GM10248 (cell line): ENCODE measurements around the gene PPME1.

Source experiments
- CTCF ChIA-PET: fragments of 300-600 bp; sonication (Branson Sonifier 250); formaldehyde crosslinking; extraction: SDS; loops from one replicate; lab custom pipeline; 2021; ENCODE audit warnings: antibody characterized with exemption; lab: Yijun Ruan, JAX
- POLR2A ChIA-PET: fragments of 350-650 bp; sonication (Branson Sonifier 250); formaldehyde crosslinking; extraction: SDS; loops from one replicate; lab custom pipeline; 2020; ENCODE audit warnings: antibody characterized with exemption; lab: Yijun Ruan, JAX
- DNase-seq: peaks from one replicate; pipeline ENCODE4 v3.0.0; 2012; ENCODE audit errors: extremely low spot score
- TF ChIP-seq, protein P1 (sequence below): IDR thresholded peaks from 2 replicates; pipeline ENCODE4 v1.5.1; 2012; ENCODE audit warnings: mild to moderate bottlenecking, low read depth; ENCODE audit errors: extremely low read depth, missing control alignments, control extremely low read depth

PPME1 gene

DNA sequence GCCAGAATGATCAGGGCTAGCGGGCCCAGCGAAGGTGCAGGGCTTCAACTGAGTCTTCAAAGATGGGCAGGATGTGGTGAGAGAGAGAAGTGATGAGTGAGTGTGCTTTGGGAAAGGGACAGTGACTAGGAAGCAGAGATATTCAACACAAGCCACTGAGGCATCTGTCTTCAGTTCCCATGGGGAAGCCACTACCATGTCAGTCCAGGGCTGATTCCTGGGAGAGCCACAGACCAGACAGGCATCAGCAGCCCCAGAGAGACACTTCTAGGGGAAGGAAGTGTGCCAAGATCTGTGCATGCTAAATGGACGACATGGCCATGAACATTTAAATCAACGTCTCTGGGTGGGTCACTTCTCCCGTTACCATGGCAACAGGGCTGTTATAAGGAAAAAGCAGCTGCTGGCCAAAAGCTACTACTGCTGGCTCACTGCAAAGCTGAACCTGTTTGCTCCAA is 111.9 kb downstream of the PPME1 start:
- POLR2A ChIA-PET, result no interaction called here
- no peak for DNase-seq
- TF ChIP-seq, protein P1, sequence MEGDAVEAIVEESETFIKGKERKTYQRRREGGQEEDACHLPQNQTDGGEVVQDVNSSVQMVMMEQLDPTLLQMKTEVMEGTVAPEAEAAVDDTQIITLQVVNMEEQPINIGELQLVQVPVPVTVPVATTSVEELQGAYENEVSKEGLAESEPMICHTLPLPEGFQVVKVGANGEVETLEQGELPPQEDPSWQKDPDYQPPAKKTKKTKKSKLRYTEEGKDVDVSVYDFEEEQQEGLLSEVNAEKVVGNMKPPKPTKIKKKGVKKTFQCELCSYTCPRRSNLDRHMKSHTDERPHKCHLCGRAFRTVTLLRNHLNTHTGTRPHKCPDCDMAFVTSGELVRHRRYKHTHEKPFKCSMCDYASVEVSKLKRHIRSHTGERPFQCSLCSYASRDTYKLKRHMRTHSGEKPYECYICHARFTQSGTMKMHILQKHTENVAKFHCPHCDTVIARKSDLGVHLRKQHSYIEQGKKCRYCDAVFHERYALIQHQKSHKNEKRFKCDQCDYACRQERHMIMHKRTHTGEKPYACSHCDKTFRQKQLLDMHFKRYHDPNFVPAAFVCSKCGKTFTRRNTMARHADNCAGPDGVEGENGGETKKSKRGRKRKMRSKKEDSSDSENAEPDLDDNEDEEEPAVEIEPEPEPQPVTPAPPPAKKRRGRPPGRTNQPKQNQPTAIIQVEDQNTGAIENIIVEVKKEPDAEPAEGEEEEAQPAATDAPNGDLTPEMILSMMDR, result no peak

DNA sequence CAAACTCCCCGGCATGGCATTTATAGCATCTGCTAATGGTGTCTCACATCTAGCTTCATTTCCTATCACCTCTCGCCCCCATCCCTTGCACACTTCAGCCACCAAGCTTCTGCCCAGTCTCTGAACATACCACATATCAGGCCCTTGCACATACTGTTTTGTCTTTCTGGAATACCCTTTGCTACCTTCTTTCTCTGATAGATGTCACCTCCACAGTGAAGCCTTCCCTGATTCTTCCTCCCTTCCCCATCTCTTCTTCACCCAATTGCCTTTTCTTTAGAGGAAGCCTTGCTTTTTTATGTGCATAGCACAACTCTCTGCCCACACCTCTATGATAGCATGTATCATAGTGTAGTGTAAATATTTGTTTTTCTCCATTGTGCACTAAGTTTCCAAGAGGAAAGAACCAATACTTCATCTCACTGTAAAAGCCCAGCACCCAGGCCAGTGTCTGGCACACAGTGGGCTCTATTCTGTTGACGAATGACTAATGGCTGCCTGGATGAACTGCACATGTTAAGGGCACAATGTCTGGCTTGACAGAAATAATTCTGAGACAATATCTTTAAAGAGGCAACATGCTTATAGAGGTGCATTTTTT is 112.6 kb downstream of the PPME1 start:
- CTCF ChIA-PET, result interaction anchor here (1.3 kb wide), 1 partner anchor 28 kb away, joined by 3 read pairs; no protein-coding TSS in a partner anchor
- POLR2A ChIA-PET, result no interaction called here
- TF ChIP-seq, protein P1, result no peak
- DNase-seq, result no peak

More for the DNA sequence above, 111.9 kb downstream of the PPME1 start:
- CTCF ChIA-PET, result interaction anchor here (1.3 kb wide), 1 partner anchor 27 kb away, joined by 3 read pairs; no protein-coding TSS in a partner anchor

DNA sequence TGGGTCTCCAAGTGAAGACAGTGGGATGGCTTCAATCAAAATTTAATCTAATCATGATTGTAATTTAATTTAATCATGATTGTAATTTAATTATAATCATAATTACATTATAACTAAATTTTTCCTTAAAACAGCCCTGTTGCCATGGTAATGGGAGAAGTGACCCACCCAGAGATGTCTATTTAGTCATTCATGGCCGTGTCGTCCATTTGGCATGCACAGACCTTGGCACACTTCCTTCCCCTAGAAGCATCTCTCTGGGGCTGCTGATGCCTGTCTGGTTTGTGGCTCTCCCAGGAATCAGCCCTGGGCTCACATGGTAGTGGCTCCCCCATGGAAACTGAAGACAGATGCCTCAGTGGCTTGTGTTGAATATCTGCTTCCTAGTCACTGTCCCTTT is 113.4 kb downstream of the PPME1 start:
- POLR2A ChIA-PET, result no interaction called here

DNA sequence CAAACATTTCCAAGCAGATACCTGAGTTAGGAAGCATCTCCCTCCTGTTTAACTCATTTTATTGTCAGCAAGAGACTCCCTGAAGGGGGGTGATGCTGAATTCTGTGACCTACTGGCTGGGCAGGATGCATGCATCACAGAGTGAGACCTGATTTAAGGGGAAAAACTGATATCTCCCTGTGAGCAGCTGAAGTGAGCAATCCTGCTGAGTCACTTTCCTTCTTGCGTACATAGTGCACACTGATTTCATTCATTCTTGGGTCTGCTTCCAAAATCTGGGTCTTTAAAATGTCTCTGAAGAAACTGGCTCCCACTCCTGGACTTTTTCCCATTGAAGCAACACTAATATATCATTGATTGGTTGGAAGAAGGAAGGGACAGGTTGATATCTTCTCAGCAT is 117.1 kb downstream of the PPME1 start:
- TF ChIP-seq, protein P1, result no peak
- POLR2A ChIA-PET, result no interaction called here
- no peak for DNase-seq

More for the DNA sequence above, 113.4 kb downstream of the PPME1 start:
- TF ChIP-seq, protein P1, result no peak
- CTCF ChIA-PET, result interaction anchor here (1.4 kb wide), 1 partner anchor 165 kb away, joined by 4 read pairs; no protein-coding TSS in a partner anchor
- DNase-seq, result no peak

DNA sequence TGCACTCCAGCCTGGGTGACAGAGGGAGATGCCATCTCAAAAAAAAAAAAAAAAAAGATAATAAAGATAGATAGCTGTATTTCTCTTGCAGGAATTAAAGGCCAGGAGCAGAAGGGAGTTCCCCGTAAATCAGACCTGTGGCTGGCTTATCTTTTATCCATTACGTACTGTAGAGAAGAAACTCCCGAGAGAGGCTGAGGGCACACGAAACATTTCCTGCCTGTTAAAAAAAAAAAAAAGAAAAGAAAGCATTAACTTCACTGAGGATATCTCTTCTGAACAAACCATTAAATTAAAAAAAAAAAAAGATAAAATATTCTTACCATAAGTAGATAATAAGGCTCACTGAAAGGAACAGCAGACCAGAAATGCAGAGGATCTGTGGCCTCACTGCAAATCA is 117.8 kb downstream of the PPME1 start:
- TF ChIP-seq, protein P1, result no peak
- CTCF ChIA-PET, result no interaction called here
- no peak for DNase-seq
- POLR2A ChIA-PET, result interaction anchor here (0.6 kb wide), 1 partner anchor 1043 kb away, joined by 3 read pairs; no protein-coding TSS in a partner anchor

More for the DNA sequence above, 117.1 kb downstream of the PPME1 start:
- CTCF ChIA-PET, result no interaction called here

DNA sequence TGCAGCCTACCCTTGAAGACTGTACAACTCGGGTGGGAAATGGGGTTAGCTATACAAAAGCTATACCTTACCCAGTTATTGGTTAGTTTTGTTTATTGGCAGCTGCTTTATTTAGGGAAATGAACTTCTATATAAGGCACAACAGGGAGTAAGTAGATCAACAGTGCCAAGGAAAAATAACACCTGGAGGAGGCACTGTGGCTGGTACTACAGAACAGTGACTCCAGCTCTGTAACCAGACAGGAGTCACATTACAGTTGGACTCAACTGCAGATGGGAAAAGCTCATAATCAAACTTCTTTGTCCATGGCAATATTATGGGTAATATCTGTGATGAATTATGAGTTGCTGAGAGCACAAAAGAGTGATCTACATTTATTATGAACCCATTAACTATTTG is 126.4 kb downstream of the PPME1 start:
- no peak for DNase-seq
- ChIA-PET POLR2A (no interaction called here), CTCF (interaction anchor here (1.0 to 1.5 kb wide), 2 partner anchors 12 to 24 kb away, joined by 3 to 4 read pairs; no protein-coding TSS in a partner anchor)
- TF ChIP-seq, protein P1, result no peak
